D341Med (cell line): ENCODE results near the gene KCNH6.
A peak's percentile ranks its signal among the peaks of the same experiment; 100 is the strongest.

Experiments
- DNase-seq: peaks from one replicate; pipeline ENCODE4 v3.0.0; 2012; ENCODE audit warnings: low spot score

The KCNH6 gene

DNA sequence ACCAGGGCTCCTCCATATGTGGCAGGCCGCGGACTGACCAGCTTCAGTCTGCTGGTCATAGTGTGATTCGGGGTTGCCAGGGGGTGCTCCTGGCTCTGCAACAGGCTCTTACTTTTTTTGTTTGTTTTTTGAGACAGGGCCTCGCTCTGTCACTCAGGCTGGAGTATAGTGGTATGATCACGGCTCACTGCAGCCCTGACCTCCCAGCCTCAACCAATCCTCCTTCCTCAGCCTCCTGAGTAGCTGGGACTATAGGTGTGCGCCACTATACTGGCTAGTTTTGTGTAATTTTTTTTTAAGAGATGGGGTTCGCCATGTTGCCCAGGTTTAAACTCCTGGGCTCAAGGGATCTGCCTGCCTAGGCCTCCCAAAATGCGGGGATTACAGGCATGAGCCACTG, 11.8 kb upstream of the KCNH6 start:
- no peak for DNase-seq

DNA sequence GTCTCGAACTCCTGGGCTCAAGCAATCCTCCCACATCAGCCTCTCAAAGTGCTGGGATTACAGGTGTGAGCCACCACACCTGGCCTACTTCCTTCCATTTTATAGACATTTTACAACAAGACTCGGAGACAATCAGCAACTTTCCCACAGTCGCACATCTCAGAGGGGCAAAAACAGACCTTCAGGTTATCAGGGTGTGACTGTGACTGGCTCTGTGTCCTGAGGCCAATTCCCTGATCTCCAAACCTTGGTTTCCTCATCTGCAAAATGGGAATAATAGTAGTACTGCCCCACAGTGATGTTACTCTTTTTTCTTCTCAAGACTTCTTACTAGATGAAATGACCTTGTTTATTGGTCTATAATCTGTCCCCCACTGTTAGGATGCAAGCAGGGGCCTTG, 10.8 kb upstream of the KCNH6 start:
- no peak for DNase-seq

DNA sequence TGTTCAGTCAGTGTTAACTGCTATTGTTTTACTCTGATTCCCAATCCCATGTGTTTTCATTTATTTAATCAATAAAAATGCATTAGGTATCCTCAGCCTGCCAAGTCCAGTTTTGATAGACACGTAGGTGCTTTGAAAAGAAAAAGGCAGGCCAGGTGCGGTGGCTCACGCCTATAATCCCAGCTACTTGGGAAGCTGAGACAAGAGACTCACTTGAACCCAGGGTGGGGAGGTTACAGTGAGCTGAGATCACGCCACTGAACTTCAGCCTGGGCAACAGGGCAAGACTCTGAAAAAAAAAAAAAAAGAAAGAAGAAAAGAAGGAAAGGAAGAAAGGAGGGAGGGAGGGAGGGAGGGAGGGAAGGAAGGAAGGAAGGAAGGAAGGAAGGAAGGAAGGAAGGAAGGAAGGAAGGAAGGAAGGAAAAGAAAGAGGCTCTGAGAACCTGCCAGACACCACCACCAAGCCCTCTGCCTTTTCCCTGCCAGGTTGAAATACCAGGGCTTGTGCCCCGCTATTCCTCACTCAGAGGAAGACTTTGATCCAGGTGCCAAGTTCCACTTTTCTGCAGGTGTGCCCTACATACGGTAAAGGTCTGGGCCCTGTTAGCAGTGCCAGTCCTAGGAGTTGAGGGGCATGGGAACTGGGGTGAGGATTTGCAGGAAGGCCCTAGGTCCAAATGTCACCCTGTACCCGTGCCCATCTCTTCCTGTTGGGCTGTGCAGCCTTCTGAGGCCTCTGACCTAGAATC, 10.1 kb upstream of the KCNH6 start:
- no peak for DNase-seq

DNA sequence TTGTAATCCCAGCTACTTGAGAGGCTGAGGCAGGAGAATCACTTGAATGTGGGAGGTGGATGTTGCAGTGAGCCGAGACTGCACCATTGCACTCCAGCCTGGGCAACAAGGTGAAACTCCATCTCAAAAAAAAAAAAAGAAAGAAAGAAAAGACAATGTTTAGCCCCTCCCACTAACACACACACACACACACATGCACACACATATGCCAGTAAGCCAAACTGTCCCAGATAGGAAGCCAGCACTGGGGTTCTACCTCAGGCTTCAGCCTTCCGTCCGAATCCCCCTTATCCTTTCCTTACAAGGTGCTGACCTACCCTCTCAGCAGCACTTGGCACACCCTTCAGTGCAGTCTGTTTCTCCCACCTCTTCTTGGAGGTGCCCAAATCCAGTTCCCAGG, 8.7 kb upstream of the KCNH6 start:
- DNase-seq: no peak

DNA sequence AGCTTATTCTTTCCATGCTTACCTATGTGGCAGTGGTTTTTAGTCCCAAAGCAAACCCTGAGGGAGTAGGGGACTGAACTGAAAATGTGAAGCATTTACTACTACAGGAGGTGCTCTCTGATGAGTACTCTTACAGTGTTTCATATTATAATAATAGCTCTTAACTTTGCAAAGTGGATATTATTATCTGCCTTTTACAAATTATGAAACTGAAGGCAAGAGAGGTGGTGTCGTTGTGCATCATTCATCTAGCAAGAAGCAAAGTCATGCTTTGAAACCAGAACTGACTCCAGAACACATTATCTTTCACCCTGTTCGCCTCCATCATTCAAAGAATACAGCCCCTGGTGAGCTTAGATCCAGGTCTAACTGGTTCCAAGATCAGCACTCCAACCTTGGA, 8.2 kb upstream of the KCNH6 start:
- DNase-seq: no peak

DNA sequence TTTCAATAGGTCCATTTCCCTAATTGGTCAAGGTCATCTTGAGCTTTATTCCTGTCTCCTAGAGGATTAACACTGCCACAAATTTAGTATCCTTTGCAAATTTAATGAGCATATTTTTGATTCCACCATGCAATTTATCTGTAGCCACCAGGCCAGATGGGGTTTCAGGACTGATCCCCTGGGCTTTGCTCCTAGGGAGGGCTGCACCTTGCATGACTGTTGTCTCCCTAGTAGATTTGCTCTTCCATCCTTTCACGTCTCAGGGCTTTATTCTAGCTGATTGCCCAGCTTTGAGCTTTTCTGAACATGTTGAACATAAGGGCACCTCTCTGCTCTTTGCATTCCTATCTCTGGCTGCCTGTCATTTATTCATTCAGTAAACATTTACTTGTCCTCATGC, 7.7 kb upstream of the KCNH6 start:
- no peak for DNase-seq

DNA sequence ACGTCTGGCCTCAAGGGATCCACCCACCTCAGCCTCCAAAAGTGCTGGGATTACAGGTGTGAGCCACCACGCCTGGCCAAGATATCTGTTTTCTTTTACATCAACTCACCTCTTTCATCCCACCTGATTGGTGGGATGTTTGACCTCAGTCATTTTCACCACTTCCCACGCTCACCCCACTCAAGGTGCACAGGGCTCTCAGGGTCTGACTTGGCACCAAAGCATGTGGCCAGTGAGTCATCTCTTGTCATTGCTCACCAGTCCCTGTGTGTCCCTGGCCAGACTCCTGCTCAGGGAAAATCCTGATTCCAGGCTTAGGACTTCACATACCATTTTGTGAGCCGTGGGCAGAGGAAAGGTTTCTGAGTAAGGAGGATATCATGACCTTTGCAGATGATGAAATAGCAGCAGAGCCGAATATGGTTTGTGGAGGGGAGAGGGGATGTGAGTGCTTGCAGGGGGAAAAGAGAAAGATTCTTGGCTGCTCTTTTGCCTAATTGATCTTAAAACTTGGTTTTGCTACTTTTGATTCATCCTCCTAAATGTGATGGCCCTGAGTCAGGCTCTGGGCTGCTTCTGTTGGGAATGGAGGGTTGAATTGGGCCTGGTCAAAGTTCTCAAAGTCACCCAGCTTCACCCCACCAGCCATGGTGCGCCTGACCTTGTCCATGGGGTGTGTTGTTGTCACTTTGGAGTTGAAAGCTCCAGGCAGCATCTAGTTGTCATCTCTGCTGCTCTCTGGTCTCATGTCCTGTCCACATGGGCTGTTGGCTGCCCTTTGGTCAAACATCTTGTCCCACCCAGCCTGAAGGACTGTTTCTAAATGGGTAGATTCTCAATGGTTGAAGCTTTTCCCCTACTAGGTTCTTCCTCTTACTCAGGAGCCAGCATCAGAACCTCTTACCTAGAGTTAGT, 6.0 kb upstream of the KCNH6 start:
- DNase-seq: no peak

DNA sequence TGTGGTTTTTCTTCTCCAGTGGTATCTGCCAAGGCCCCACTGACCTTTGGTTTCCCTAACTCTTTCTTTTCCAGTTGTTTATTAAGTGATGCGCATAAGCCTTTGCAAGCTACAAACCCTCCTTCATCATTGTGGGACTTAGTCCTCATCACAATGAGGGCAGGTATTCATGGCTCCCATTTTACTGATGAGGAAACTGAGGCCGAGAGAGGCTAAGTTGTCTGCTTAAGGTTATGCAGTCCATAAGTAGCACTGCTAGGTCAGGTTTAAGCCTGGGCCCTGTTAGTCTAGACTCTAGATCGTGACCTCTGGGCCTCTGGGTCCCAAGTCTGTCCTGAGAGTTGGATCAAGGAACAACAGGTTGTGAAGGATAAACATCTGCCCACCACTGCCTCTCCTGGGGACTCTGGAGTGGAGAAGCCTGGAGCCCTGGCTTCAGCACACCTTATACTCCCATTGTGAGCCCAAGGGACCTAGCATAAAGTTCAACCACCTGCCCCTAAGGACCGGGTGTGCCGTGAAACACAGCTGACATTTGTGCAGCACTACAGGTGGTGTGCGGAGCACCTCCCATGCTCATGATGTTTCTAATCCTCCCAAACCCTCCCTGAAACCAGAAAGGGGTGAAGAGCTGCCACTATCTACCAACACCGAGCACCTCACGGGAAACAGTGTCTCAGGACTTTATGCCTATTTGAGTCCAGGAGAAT, 5.2 kb upstream of the KCNH6 start:
- DNase-seq: no peak

DNA sequence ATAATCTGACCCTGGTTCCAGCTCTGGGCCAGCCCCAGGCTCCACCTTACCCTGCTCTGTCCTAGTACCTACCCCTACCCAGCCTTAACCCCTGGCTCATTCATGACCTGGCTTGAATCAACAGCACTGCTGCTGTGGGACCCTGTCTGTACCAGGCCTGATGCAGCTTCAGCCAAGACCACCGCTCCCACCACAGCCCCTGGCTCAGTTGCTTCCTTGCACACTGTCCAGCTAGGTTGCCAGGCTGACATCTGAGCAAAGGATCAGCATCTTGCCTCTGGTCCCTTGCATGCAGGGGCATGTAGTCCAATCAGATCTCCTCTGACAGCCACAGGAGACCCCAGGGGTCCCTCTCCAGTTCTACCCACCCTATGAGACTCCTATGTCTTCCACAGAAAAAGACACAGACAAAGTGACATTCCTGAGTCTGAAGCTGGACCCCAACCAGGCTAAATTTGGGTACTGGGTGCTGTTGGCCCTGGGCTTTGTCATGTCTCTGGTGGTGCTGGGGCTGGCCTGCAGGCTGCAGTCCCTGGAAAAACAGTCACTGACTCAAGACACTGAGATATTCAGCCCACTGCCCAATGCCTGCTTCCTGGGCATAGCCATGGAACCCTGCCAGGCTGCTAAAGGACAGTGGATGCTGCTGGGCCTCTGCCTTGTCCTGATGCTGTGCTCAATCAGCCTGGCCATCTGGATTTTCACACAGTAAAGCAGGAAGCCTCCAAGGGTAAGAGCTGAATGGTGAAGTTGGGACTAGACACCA, 3.9 kb upstream of the KCNH6 start:
- no peak for DNase-seq

DNA sequence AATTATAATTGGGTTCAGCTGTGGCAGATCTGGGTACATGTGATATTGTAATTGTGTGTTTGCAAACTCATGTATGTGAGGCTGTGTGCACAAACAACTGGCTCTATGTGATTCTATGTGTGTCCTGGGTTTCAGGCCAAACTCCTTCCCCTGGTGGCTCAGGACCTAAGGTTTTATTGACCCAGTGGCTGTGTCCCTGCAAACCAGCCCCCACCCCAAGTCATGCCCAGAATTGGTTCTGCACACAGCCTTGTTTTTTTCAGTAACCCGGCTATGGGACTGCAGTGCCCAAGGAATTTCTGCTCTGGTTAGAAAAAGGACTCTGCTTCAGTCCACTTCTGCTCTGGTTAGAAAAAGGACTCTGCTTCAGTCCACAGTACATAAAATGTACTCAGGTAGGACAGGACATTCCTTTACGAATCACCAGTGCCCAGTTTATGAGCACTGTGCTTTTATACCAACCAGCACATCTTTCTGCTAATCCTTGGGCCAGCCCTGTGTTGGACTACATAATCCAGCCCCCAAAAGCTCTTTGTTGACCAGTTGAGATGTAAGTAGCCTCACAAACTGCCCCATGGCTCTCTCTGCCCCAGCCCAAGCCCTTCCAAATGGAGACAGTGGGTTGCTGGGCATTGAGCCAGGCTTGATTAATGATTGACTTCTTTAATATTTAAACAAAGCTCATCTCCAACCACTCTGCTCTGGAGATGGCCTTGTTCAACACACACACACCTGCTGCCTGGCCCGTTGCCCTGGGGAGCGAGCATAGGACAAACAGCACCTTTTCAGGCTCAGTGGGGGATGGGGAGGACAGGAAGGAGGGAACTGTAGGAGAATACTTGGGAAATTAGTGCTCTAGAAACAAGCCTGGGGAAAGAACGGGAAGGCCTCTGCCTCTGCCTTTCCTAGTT, 2.9 kb upstream of the KCNH6 start:
- DNase-seq: no peak

DNA sequence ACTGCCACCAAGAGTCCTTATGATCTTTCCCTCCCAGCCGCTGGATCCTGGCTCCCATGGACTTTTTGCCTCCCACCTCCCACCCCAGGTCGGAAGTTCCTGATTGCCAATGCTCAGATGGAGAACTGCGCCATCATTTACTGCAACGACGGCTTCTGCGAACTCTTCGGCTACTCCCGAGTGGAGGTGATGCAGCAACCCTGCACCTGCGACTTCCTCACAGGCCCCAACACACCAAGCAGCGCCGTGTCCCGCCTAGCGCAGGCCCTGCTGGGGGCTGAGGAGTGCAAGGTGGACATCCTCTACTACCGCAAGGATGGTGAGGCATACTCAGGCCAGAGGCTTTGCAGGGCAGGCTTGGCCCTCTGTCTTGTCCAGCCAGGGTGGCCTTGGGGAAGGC, 893 bp downstream of the KCNH6 start:
- no peak for DNase-seq

DNA sequence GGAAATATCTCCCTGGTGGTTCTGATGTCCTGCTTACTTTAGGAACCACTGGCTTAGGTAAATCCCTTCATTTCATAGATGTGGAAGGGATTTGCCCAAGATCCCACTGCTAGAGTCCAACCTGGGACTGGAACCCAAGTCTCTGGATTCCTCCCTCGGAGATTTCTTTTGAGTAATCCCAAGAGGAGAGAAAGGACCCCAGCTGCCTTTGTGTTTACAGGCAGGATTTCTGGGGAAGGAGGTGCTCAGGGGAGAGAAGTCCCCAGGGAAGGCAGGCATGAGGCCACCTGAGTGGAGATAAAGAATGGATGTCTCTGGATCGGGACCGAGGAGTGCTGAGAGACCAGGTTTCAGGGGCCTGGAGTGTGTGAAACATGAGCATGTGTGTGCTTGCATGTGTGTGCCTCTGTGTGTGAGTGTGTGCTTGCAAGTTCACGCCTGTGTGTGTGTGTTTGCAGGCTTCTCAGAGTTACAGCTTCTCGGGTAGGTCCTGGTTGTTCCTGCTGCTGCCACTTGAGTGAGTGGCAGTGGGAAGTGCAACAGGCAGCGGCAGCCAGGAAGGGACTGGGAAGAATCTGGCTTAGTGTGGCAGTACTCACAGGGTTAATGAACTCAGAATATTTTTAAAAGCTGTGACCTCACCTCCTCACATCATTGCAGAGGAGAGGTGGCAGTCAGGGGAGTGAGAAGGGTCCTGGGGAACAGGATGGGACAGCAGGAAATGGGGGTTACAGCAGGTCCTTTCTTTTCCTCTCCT, 2.2 kb downstream of the KCNH6 start:
- peak; percentile 77 for DNase-seq

DNA sequence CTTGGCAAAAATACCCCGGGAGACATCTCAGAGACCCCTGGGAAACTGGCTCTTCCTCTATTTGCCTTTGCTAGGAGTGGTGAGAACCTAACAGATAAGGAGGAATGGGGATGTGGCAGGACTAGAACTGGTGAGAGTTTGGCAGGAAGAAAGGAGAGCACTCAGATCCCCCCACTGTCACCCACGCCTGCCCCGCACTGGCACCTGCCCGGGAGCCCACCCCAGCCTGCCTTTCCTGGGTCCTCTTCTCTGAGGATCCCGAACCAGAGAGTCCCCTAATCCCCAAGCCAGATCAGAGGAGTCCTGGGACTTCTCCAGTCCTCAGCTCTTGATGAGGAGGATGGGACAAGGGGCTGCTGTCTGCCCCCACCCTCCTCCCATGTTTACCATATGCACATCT, 3.7 kb downstream of the KCNH6 start:
- DNase-seq: peak; percentile 75

DNA sequence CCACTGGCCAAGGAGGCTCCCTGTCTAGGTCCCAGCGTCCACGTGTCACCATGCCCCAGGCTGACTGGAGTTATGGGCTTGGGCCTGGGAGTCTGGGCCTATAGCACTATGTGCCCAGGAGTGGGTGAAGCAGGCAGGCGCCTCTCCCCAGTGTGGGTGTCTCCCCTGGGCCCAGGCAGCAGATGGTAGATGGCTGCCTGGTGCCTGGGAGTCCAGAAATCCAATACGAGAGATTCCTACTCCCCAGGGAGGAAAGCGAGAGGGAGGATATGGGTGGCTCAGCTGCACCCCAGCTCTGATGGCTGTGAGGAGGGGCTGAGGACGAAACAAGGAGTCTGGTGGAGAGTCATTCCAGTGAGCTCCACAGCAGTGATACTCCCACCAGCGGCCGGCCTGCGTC, 5.0 kb downstream of the KCNH6 start:
- DNase-seq: peak; percentile 89

DNA sequence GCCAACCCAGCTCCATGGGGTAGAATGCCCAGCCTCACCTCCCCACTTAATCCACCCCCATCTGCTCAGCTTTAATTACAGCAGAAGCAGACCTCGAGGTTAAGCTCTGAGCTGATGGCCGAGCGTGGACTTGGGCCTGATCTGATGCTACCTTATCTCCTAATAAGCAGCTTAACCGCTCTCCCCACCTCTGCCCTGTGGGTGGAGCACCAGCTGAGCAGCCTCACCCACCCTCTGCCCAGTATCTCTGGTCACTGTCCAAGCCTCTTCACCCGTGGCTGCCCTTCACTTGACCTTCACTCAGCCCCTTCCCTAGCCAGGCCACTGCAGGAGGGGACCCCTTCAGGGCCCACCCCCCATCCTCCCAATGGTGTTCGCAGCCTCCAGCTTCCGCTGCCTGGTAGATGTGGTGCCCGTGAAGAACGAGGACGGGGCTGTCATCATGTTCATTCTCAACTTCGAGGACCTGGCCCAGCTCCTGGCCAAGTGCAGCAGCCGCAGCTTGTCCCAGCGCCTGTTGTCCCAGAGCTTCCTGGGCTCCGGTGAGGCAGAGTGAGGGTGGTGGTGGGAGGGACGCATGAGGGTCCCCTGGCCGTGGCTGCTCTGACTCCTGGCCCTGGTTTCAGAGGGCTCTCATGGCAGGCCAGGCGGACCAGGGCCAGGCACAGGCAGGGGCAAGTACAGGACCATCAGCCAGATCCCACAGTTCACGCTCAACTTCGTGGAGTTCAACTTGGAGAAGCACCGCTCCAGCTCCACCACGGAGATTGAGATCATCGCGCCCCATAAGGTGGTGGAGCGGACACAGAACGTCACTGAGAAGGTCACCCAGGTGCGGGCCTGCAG, 6.8 kb downstream of the KCNH6 start:
- peak; percentile 71 for DNase-seq

DNA sequence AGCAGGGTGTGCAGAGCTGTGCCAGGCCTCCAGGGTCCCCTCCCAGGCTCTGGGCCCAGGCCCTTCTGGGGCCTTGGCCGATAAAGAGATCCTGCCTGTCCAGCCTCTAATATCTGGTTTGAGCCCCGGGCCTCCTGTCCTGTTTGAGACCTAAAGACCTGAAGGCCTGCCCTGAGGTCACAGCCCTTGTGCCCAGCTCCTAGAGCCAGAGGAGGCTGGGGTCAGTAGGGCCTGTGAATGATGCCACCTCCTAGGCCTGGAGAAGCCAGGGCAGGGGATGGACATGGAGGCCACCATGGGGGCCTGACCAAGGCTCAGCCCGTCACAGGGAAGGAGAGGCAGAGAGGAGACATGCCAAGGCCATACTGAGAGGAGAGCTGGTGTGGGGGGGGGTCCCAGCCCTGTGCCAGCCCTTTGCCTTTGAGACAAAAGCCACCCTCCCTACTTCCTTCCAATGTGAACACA, 7.4 kb downstream of the KCNH6 start:
- no peak for DNase-seq

DNA sequence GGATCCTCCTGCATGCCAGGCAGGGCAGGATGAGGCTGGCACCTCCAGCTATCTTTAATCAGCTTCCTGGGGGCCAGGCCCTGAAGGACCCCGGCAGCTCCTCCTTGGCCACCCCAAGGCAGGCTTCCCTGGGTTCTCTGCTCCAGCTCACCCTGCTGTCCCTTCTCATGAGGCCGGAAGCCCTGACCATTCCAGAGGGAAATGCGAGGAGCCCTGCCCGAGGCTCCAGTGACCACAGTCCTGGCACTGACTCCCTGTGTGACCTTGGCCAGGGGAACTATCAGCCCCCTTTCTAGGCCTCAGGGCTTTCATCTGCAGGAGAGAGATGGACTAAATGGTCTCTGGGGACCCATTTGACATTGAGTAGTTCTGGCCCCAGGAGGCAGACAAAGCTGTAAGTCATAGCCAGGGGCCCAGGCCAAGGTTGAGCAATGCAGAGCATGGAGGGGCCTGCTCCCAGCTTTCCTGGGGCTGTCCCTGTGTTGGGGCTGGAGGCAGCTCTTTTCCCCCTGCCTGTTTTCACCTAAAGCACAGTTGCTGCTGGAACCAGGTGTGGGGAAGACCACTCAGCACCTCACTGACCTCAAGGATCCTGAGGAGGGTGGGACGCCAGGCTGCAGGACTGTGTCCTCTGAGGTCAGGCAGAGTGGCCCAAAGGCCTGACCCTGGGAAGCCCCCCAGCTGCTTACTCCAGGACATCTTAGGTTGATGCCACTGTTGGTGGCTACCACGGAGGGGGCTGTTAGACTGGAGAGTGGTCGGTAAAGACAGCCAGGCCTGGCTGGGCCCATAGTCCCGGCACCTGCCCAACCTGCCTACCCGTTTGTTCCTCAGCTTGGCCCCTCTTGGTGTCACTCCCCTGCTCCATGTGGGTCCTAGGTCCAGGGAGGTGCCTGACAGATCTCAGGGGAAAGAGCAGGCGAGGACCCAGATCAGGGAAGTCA, 8.1 kb downstream of the KCNH6 start:
- DNase-seq: no peak
